Activated T-cell treated with anti-CD3 and anti-CD28 coated beads, Interleukin-2, amount 50 U/mL, for 1 hour (primary cell): Measurements from ENCODE around the gene ARID3C.

ENCODE experiments used
- DNase-seq: peaks from one replicate; pipeline ENCODE4 v3.0.0-alpha.2; 2020

The ARID3C gene

GRCh38 chr9:34592895-34593601, 35.8 kb downstream of the ARID3C start:
- DNase-seq, result no peak

- no peak for DNase-seq
These were observed 36.7 kb downstream of the ARID3C start for GRCh38 chr9:34591917-34592866.

DNA sequence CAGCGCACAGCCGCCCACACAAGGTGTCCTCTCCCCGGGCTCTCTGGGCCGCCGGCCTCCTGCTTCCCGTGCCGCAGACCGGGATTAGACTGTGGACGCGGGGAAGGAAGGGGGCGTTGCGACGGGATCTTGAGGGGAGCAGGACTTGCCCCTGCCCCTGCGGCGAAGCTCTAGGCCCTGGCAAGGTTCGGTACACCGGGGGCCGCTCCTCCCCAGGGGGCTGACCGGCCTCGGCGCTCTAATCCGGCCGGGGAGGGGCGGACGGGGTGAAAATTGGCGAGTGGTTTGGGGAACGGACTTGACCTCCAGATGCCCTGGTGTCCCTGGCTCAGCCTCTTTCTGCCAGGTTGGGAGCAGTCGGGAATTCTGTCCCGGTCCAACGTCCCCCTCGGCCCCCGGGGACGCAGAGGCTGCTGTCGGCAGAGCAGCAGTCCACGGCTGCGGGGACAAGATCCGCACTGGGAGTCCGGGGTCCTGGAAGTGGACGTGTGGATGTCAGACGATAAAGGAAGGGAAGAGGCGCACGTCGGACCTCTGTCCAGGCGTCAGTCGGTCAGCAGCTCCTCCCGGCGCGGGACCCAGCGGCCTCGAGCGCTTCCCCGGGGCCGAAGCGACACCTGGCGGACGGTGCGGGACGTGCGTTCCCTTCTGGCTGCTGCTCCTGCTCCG, 37.5 kb downstream of the ARID3C start:
- DNase-seq, result peak; percentile 83

DNA sequence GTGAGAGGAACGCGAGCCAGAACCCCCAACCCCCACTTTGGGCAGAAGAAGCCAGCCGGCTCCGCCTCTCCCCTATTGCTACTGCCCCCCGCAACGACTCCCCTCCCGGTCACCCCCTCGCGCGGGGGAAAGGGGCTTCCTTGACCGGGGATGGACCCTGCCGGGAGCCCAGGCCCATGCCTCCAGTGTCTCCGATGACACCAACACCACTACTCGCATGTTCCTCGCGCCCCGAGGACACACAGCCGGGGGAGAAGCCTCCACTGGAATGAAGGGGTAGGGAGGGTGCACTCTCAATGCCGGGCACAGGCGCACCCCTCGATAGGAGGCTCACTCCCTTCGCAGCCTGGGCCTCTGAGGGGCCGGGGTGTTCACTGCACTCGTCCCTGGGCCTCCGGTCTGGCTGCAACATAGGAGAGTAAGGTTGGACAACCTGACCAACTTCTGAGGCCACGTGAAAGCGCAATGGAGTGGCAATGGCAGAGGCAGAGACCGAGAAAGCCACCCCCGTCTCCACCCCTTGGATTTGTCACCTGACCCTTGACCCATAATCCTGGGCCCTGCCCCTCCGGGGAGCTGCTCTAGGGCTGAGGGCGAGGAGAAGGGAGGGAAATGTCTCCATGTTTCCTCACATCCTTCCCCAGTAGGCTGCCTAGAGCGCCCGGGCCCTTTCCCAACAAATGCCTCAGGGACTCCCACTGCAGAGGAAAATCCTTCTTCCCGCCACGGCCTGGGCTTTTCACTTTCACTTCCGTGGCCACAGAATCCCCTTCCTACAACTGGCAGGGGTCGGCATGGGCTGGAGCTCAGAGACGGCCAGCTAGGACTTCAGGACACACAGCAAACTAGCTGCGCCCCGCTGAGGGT, 38.3 kb downstream of the ARID3C start:
- peak; percentile 29 for DNase-seq

- DNase-seq, result peak; percentile 24
These were observed 39.1 kb downstream of the ARID3C start, which contains the start of gene CNTFR for GRCh38 chr9:34589636-34590380. TSS of gene CNTFR (minus strand) at chr9:34589724. CDS start at chr9:34568981, 20,743 bp downstream.

DNA sequence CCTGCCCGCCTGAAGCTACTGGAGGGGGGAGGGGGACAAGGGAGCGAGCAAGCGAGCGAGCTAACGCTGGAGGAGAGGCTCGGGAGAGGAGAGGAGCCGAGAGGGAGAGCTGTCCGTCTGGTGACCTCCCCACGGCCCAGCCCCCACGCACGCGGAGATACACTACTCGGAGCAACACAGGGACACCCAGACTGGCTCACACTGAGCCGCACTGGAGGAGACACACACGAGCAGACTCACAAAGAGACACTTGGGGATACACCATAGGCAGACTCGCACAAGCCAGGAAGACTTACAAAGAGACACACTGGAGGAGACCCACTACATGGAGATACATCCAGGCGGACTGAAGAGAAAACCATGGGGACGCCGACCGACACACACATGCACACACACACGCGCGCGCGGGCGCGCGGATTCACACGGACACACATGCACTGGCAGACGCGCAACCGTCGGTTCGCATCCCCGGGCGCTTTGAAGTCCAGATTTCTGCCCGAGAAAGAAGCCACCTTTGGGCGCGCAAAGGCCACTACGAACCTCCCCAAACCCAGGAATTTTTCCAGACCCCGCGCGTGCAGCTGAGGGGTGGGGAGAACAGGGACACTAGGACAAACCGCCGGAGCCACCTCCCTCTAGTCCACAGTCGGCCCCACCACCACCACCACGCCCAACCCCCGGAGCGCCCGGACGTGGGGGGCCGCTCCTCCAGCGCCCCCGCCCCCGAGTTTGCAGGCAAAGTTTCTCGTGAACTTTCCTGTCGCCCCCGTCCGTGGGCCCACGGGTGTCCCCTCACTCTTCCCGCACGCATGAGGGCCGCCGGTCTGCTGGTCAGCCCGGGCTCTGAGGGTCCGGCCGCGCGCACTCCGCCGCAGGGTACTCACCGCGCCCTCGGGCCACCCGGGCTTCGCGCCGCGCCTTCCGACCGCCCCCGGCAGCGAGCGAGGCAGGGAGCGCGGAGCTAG, 39.9 kb downstream of the ARID3C start:
- no peak for DNase-seq

DNA sequence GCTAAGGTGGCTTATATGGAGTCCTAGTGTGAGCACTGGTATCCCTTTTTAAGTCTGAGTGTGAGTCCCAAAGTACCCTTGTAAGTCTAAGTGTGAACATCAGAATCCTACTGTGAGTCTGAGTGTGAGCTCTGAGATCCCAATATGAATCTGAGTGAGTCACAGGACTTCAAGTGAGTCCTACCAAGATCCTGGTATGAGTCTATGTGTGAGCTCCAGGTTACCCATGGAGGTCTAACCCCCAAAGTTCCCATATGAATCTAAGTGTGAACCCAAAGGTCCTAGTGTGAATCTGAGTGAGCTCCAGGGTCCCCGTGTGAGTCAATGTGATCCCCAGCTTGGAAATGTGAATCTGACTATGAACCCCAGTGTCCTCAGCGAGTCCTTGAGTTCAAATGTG, 41.6 kb downstream of the ARID3C start:
- DNase-seq, result no peak

DNA sequence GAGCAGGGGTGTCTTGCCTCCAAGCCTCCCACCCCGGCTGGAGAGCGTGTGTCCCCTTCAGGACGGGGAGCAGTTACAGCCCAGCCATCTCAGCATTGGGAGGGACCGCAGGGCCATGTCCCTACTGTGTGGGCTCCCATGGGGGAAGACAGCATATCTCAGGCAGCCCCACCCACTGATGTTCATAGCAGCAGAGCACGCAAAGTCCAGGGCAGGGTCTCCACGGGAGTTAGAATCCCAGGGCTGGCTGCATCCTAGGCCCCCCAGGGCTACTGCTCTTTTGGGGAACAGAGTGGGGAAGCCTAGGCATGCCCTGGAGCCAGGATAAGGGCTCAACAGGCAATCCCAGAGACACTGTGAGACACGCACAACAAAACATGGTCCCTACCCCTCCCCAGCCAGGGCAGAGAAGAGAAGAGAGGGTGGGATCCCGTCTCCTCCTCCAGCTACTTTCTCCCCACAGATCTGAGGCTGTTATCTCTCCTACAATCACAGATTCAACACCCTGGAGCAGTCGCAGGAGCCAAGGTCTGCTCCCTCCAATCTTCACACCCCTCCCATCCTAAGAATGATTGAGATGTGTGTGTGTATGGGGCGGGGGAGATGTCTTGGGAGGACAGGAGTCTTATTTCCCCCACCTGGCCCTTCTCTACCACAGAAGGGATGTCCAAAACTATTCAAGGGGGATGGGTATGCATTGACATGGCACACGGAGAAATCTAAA, 42.8 kb downstream of the ARID3C start:
- DNase-seq, result no peak

DNA sequence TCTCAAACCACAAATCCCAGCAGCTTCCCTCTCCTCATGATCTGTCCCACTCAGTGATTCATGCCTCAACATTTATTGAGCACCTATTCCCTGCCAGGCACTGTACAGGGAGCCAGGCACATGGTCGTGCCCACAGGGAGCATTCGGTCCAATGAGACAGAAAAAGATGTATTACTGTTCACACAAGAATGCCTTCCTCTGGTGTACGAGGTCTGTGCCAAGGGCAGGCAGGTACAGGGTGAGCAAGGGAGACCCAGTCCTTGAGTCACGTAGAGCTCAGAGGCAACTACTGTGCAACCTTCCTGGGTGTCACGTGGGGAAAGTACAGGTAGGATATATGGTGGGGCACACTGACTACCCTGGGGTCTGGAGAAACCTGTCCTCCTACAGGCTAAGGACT, 43.9 kb downstream of the ARID3C start:
- no peak for DNase-seq

DNA sequence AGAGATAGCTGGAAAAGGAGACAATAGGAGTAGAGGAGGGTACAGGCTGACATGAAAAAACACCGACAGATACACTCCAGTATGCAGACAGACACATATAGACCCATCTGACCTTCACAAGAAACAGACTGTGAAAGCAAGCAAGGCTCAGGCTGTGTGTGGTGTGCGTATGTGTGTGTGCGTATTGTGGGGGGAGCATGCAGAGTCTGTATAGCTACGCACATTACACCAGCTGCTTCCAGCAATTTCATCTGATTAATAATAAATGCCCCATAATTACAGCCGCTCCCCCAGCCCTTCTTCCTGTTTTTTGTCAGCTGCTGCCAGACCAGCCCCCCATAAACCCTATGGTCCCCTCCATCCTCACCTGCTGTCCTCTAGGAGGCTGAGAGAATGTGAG, 46.1 kb downstream of the ARID3C start:
- no peak for DNase-seq

DNA sequence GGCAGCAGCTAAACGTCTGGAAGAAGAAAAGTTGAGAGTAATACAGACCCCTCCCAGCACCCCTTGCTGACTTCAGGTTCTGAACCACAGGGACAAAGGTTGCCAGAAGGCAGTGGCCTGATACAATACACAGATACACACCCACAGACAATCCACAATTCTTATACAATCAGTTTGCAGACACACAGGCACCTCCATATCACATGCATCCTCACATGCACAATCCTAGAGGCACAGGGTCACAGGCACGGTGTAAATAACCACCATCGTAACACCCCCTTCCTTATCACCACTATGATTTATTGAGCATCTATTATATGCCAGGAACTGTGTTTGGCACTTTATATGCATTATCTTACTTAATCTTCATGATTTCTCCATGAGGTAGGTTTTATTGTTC, 47.5 kb downstream of the ARID3C start:
- DNase-seq, result no peak

GRCh38 chr9:34580358-34580757, 48.5 kb downstream of the ARID3C start:
- DNase-seq, result no peak

GRCh38 chr9:34579808-34580163, 49.1 kb downstream of the ARID3C start:
- DNase-seq, result no peak

GRCh38 chr9:34579104-34579807, 49.6 kb downstream of the ARID3C start:
- DNase-seq, result no peak

- no peak for DNase-seq
These were observed 50.4 kb downstream of the ARID3C start for GRCh38 chr9:34578241-34579103.

DNA sequence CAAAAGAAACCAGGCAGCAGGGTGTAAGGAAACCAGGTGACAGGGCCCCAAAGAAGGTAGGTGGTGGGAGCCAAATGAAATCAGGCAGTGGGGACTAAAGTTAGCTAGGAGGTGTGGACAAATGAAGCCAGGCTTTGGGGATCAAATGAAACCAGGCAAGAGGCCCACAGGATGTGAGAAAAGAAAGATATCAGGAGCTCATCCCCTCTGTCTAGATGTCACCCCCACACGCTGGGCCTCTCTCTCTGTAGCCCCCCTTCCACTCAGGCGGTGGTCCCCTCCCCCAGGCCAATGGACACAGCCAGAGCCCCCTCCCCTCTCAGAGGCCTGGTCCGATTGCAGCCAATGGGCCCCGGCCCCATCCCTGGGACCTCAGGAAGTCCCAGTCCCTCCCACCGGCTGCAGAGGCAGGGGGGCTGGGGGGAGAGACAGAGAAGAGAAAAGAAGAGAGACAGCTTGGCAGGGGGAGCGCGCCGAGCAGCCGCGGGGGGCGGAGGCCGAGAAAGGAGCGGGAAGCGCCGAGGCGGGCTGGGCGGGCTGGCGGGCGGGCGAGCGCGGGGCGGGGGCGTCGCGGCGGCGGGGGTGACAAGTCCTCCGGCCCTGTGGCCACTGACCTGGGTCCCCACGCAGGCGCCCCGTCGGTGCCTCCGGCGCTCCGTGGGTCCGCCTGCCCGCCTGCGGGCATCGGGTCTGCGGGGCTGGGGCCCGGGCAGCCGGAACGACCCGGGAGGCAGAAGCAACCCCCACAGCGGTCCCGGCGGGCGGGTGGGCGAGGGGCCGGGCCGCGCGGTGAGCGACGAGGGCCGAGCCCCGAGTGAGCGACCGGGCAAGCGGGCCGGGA, 51.2 kb downstream of the ARID3C start:
- DNase-seq, result no peak
